Peyer's patch (tissue), 4 donors: ENCODE measurements around the gene KRI1.

Source experiments
- POLR2A ChIP-seq, 2 donors: fragments of 450-650 bp; IDR thresholded peaks; one replicate each; pipeline ENCODE4 v1.5.1; 2017; ENCODE audit warnings: antibody characterized with exemption in 2 of 2, mild to moderate bottlenecking in 2 of 2, moderate library complexity in 2 of 2
- TF ChIP-seq, protein P1 (sequence below), 6 experiments: fragments of 450-650 bp in 4 of 6; fragments of 200-600 bp in 2 of 6; sonication (generic) in 1 of 6; IDR thresholded peaks; one replicate each; pipeline ENCODE4 v1.5.1; 2017 to 2019; ENCODE audit warnings: antibody characterized with exemption in 6 of 6, mild to moderate bottlenecking in 3 of 6, moderate library complexity in 1 of 6

DNA sequence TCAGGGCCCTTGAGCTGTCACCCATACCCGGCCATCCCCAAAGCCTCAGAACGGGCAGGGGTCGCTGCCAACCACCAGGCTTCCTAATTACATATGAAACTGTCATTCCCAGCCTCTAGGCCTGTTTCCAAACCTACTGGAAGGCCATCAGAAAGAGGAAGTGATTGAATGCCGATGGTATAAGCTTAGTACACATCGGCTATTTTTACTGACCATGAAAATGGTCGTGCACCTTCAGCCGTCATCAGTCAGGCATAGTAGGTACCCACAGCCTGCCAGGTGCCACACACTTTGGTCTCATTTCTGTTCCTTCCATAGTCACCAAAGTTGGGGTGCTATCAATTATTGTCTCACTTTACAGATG is 10.2 kb downstream of the KRI1 start:
- TF ChIP-seq, protein P1, sequence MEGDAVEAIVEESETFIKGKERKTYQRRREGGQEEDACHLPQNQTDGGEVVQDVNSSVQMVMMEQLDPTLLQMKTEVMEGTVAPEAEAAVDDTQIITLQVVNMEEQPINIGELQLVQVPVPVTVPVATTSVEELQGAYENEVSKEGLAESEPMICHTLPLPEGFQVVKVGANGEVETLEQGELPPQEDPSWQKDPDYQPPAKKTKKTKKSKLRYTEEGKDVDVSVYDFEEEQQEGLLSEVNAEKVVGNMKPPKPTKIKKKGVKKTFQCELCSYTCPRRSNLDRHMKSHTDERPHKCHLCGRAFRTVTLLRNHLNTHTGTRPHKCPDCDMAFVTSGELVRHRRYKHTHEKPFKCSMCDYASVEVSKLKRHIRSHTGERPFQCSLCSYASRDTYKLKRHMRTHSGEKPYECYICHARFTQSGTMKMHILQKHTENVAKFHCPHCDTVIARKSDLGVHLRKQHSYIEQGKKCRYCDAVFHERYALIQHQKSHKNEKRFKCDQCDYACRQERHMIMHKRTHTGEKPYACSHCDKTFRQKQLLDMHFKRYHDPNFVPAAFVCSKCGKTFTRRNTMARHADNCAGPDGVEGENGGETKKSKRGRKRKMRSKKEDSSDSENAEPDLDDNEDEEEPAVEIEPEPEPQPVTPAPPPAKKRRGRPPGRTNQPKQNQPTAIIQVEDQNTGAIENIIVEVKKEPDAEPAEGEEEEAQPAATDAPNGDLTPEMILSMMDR (IDR thresholded peaks at IDR 0.05) = no peak
- TF ChIP-seq POLR2A (IDR thresholded peaks at IDR 0.05) = no peak
